ENCODE data around the gene CD164L2. TPM values are rescaled to one million over a fixed set of nuclear protein-coding genes. Genes with fewer than 3 reads are reported as not detected.

CD164L2 gene
- total RNA-seq, 4 donors from 2014 or later, result not detected

DNA sequence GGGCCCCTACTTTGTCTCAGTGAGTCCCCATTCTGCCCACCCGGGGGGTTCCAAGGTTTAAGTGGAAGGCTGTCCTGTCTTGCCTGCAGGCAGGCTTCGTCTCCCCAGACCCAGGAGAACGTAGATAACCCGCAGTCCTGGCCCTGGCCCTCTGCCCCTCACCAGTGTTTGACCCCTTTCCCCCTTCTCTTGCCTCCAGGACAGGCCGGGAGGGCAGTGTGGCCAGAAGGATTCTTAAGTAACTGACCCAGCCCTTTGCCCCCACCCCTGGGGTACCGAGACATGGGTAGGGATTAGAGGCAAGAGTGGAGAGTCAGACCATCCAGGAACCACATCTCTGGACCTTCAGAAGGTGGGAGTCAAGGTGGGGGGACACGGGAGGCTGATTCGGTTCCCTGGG is 52.3 kb downstream of the CD164L2 start:
- WGBS, 2 donors (ENCODE audit: low coverage in 1 of 2), result 83% methylated on average over 8 of the region's 8 CpGs; no CpG with 5 or more reads in 1 of the 2 donors
- in situ Hi-C loops (cut with MboI; ENCODE audit: low pct_ligation_motif_present in 1 of 4, low pct_unique_long_range_greater_than_20kb in 1 of 4, low sequenced_read_pairs in 3 of 4), result no loop called here
- no peaks in the 10 kb centered on the region for H3K27me3 ChIP-seq
- no peaks in the 10 kb centered on the region for H3K9me3 ChIP-seq
- peaks cover 0 to 10% (median 0%) of the 10 kb centered on the region in 4 donors for H3K4me1 ChIP-seq
- no peak for TF ChIP-seq POLR2A (IDR thresholded peaks at IDR 0.05)
- TF ChIP-seq POLR2AphosphoS5 (IDR thresholded peaks at IDR 0.05), result no peak
- TF ChIP-seq EP300 (IDR thresholded peaks at IDR 0.05; ENCODE audit: low read depth), result no peak
- TF ChIP-seq, protein P1, sequence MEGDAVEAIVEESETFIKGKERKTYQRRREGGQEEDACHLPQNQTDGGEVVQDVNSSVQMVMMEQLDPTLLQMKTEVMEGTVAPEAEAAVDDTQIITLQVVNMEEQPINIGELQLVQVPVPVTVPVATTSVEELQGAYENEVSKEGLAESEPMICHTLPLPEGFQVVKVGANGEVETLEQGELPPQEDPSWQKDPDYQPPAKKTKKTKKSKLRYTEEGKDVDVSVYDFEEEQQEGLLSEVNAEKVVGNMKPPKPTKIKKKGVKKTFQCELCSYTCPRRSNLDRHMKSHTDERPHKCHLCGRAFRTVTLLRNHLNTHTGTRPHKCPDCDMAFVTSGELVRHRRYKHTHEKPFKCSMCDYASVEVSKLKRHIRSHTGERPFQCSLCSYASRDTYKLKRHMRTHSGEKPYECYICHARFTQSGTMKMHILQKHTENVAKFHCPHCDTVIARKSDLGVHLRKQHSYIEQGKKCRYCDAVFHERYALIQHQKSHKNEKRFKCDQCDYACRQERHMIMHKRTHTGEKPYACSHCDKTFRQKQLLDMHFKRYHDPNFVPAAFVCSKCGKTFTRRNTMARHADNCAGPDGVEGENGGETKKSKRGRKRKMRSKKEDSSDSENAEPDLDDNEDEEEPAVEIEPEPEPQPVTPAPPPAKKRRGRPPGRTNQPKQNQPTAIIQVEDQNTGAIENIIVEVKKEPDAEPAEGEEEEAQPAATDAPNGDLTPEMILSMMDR (IDR thresholded peaks at IDR 0.05), result no peak
- intact Hi-C loops (cut with DNase I; ENCODE audit: low total_unique reads), result no loop called here
- H3K27ac ChIP-seq, result no peak overlapping the region
- no peak overlapping the region for H3K4me3 ChIP-seq
- no peak for DNase-seq
- H3K36me3 ChIP-seq, result peaks cover 0 to 4% (median 2%) of the 10 kb centered on the region in 4 donors

Other genes starting within 250 kb of the CD164L2 start
- 100 to 1,000 TPM in 2 of 4 donors, 10 to 100 TPM in 2; 17.9 to 140 (median 101) TPM for gene SLC9A1, start 228.2 kb downstream of the CD164L2 start, total RNA-seq
- gene WDTC1, start 148.7 kb downstream of the CD164L2 start, total RNA-seq, result 10 to 100 TPM; 36.0 to 62.5 (median 44.2) TPM
- 10 to 100 TPM; 14.6 to 41.0 (median 22.3) TPM for gene TMEM222, start 61.2 kb downstream of the CD164L2 start, total RNA-seq
- 1 to 10 TPM; 5.2 to 9.2 (median 6.9) TPM for gene SYTL1, start 41.3 kb downstream of the CD164L2 start, total RNA-seq
- 10 to 100 TPM; 13.5 to 35.5 (median 24.4) TPM for gene MAP3K6, start 16.4 kb downstream of the CD164L2 start, total RNA-seq
- 1 to 10 TPM in 2 of 4 donors, not detected in 2; 1.2 to 1.9 TPM for gene FCN3, start 8.5 kb downstream of the CD164L2 start, total RNA-seq
- not detected for gene GPR3, start 9.3 kb upstream of the CD164L2 start, total RNA-seq
- 100 to 1,000 TPM in 1 of 4 donors, 10 to 100 TPM in 3; 34.6 to 114 (median 60.9) TPM for gene WASF2, start 106.8 kb upstream of the CD164L2 start, total RNA-seq
- gene AHDC1, start 220.8 kb upstream of the CD164L2 start, total RNA-seq, result 10 to 100 TPM; 11.7 to 34.4 (median 21.3) TPM

Measured in transverse colon (tissue), 4 donors.